ENCODE measurements around the gene ITGB4. TPM values are rescaled to one million over a fixed set of nuclear protein-coding genes. Genes with fewer than 3 reads are reported as not detected.

The ITGB4 gene
- total and polyA plus RNA-seq, 9 of the 15 experiments (the other 6 are each of a cell fraction or from before 2014, with no cell fraction given), result 0.05 to 2.8 (median 0.76) TPM; not detected in 3

DNA sequence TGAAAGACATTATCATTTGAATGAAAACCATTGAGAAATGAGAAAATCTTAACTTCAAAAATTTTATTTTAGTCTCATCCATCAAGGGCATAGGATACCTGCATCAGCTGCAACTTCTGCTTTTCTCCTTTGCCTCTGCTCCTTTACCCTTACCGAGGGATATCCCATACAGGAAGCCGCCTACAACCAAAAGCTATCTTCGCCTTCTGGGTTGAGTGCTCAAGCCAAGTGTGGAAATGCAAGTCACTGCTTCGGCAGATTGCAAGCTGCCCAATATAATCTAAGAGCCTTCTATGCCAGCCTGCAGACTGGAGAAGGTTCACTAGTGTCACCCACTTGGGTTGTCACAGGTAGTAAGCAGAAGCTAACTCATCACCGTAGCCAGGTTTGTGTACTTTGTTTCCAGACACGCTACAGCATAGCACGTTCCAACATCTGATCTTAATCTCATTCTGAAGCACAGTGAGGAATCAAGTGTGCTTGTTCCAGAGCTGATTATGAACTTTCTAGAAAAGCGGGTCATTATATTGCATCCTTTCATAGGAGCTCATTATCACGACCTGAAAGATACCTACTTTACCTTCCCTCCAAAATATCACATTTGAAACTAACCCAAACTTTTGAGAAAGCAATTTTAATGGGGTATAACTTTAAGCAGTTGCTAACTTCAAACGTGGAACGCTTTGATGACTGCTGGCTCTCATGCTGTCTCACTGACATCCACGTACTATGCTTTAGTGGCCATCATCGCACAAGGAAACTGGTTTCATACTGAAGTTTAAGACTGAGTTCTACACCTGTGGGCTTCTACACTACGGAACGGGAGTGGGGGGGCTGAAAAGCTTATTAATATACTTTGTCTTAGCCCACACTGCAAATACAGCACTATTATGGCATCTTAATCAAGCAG is 55.4 kb downstream of the ITGB4 start (continued):
- TF ChIP-seq CHAMP1 (IDR thresholded peaks at IDR 0.05), result no peak
- peak; percentile 87 for TF ChIP-seq PML (IDR thresholded peaks at IDR 0.05; ENCODE audit: low read length)
- TF ChIP-seq RAD51 (IDR thresholded peaks at IDR 0.05; ENCODE audit: borderline replicate concordance, low read depth), result no peak
- peak; percentile 28 for TF ChIP-seq ZNF717 (CRISPR knock-in tag; IDR thresholded peaks at IDR 0.05)
- TF ChIP-seq ZNF146 (CRISPR knock-in tag; IDR thresholded peaks at IDR 0.05; ENCODE audit: unreplicated experiment), result no peak
- no peak for TF ChIP-seq SRSF7 (optimal IDR thresholded peaks at IDR 0.05; ENCODE audit: low read depth, low read length)
- TF ChIP-seq ZNF644 (tag; IDR thresholded peaks at IDR 0.05; ENCODE audit: low read depth), result no peak
- no peak for TF ChIP-seq SAP30 (IDR thresholded peaks at IDR 0.05; ENCODE audit: borderline replicate concordance, insufficient read depth, low read depth, low read length, poor library complexity, severe bottlenecking)
- TF ChIP-seq, protein P1, sequence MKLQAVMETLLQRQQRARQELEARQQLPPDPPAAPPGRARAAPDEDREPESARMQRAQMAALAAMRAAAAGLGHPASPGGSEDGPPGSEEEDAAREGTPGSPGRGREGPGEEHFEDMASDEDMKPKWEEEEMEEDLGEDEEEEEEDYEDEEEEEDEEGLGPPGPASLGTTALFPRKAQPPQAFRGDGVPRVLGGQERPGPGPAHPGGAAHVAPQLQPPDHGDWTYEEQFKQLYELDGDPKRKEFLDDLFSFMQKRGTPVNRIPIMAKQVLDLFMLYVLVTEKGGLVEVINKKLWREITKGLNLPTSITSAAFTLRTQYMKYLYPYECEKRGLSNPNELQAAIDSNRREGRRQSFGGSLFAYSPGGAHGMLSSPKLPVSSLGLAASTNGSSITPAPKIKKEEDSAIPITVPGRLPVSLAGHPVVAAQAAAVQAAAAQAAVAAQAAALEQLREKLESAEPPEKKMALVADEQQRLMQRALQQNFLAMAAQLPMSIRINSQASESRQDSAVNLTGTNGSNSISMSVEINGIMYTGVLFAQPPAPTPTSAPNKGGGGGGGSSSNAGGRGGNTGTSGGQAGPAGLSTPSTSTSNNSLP (IDR thresholded peaks at IDR 0.05; ENCODE audit: borderline replicate concordance, low read depth, low read length), result no peak
- no peak for TF ChIP-seq CC2D1A (IDR thresholded peaks at IDR 0.05)
- no peak for TF ChIP-seq SP2 (IDR thresholded peaks at IDR 0.05; ENCODE audit: extremely low read depth, low read depth, low read length, poor library complexity, severe bottlenecking)
- TF ChIP-seq CREBBP (IDR thresholded peaks at IDR 0.05; ENCODE audit: low read depth, low read length), result no peak
- TF ChIP-seq ZKSCAN8 (CRISPR knock-in tag; IDR thresholded peaks at IDR 0.05), result no peak
- TF ChIP-seq ZNF175 (CRISPR knock-in tag; IDR thresholded peaks at IDR 0.05; ENCODE audit: low read depth), result no peak
- TF ChIP-seq CBX5 (IDR thresholded peaks at IDR 0.05; ENCODE audit: borderline replicate concordance, low read depth), result no peak
- no peak for TF ChIP-seq CREM (IDR thresholded peaks at IDR 0.05; ENCODE audit: low read depth)
- TF ChIP-seq, protein P2, sequence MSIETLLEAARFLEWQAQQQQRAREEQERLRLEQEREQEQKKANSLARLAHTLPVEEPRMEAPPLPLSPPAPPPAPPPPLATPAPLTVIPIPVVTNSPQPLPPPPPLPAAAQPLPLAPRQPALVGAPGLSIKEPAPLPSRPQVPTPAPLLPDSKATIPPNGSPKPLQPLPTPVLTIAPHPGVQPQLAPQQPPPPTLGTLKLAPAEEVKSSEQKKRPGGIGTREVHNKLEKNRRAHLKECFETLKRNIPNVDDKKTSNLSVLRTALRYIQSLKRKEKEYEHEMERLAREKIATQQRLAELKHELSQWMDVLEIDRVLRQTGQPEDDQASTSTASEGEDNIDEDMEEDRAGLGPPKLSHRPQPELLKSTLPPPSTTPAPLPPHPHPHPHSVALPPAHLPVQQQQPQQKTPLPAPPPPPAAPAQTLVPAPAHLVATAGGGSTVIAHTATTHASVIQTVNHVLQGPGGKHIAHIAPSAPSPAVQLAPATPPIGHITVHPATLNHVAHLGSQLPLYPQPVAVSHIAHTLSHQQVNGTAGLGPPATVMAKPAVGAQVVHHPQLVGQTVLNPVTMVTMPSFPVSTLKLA (conservative IDR thresholded peaks at IDR 0.05), result peak; percentile 6 to 57; a peak in 3 of 4 replicates
- no peak for TF ChIP-seq RBBP5 (IDR thresholded peaks at IDR 0.05; ENCODE audit: borderline replicate concordance, insufficient read depth, low read length, poor library complexity, severe bottlenecking)
- no peak for TF ChIP-seq CBX3 (IDR thresholded peaks at IDR 0.05; ENCODE audit: borderline replicate concordance in 1 of 2, low read length in 2 of 2)
- TF ChIP-seq ILK (tag; IDR thresholded peaks at IDR 0.05; ENCODE audit: borderline replicate concordance, low read depth), result no peak

Measured in K562 (cell line).